Subcutaneous abdominal adipose tissue (tissue), 5 donors: ENCODE results near the gene SCAI.
"Not testable (repeated sequence)": the region's sequence is repeated elsewhere in the genome, so short reads cannot be mapped to it uniquely, and the experiment has no call there.

Source experiments
- H3K27ac ChIP-seq: one replicate; pipeline ENCODE4 v1.7.0; 2013; ENCODE audit warnings: low read depth, mild to moderate bottlenecking, inconsistent platforms, low read length, moderate library complexity
- H3K27me3 ChIP-seq, 5 donors: one replicate each; pipeline ENCODE4 v1.7.0; 2013; ENCODE audit warnings: low read length in 5 of 5, inconsistent platforms in 1 of 5; ENCODE audit not compliant: control insufficient read depth in 5 of 5, insufficient read depth in 4 of 5
- H3K36me3 ChIP-seq, 5 donors: one replicate each; pipeline ENCODE4 v1.7.0; 2013; ENCODE audit warnings: low read length in 5 of 5; ENCODE audit not compliant: control insufficient read depth in 5 of 5, insufficient read depth in 5 of 5
- H3K4me1 ChIP-seq, 5 donors: one replicate each; pipeline ENCODE4 v1.7.0; 2013; ENCODE audit warnings: low read length in 5 of 5, mild to moderate bottlenecking in 3 of 5, moderate library complexity in 1 of 5; ENCODE audit not compliant: control insufficient read depth in 5 of 5, insufficient read depth in 5 of 5
- H3K4me3 ChIP-seq, 5 donors: one replicate each; pipeline ENCODE4 v1.7.0; 2013; ENCODE audit warnings: low read length in 5 of 5, low read depth in 1 of 5
- H3K9ac ChIP-seq, 5 donors: one replicate each; pipeline ENCODE4 v1.7.0; 2013; ENCODE audit warnings: low read length in 5 of 5, mild to moderate bottlenecking in 4 of 5, moderate library complexity in 3 of 5
- H3K9me3 ChIP-seq, 5 donors: one replicate each; pipeline ENCODE4 v1.7.0; 2013; ENCODE audit warnings: low read length in 5 of 5; ENCODE audit not compliant: control insufficient read depth in 5 of 5
- donor health status: healthy.
- donor health status: healthy.
- donor health status: healthy.
- donor health status: healthy.
- donor health status: healthy.

The SCAI gene

DNA sequence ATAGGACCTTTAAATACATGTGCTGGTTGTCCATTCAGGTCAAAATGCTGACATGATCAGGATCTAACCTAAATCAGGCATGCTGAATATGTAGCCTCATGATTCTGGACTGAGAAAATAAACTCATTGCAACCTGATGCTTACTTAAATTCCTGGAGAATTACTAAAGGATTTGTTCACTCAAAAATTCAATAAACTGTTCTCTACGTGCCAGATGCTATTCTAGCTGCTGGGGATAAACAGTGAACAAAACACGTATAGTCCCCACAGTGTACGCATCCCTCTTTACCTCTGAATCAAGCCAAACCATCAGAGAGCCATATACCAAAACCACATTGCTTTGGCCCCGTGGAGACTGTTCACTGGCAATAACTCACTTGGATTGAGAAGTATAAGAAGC lies 6.1 kb downstream of the SCAI start:
- no peaks in the 10 kb centered on the region for H3K27me3 ChIP-seq
- H3K36me3 ChIP-seq = peaks cover 0 to 3% (median 0%) of the 10 kb centered on the region in 5 donors
- H3K4me1 ChIP-seq = peaks cover 0 to 12% (median 0%) of the 10 kb centered on the region in 5 donors
- no peak overlapping the region for H3K27ac ChIP-seq
- no peak overlapping the region for H3K4me3 ChIP-seq
- no peaks in the 10 kb centered on the region for H3K9me3 ChIP-seq
- no peak overlapping the region for H3K9ac ChIP-seq

- no peak overlapping the region for H3K27ac ChIP-seq
- no peaks in the 10 kb centered on the region for H3K9me3 ChIP-seq
- H3K9ac ChIP-seq = no peak overlapping the region
- H3K36me3 ChIP-seq = peaks cover 0 to 3% (median 0%) of the 10 kb centered on the region in 5 donors
- peaks cover 0 to 5% (median 1%) of the 10 kb centered on the region in 5 donors for H3K4me1 ChIP-seq
- no peak overlapping the region for H3K4me3 ChIP-seq
- no peaks in the 10 kb centered on the region for H3K27me3 ChIP-seq
Observed at GRCh38 chr9:125134976-125135375, 8.4 kb downstream of the SCAI start.

DNA sequence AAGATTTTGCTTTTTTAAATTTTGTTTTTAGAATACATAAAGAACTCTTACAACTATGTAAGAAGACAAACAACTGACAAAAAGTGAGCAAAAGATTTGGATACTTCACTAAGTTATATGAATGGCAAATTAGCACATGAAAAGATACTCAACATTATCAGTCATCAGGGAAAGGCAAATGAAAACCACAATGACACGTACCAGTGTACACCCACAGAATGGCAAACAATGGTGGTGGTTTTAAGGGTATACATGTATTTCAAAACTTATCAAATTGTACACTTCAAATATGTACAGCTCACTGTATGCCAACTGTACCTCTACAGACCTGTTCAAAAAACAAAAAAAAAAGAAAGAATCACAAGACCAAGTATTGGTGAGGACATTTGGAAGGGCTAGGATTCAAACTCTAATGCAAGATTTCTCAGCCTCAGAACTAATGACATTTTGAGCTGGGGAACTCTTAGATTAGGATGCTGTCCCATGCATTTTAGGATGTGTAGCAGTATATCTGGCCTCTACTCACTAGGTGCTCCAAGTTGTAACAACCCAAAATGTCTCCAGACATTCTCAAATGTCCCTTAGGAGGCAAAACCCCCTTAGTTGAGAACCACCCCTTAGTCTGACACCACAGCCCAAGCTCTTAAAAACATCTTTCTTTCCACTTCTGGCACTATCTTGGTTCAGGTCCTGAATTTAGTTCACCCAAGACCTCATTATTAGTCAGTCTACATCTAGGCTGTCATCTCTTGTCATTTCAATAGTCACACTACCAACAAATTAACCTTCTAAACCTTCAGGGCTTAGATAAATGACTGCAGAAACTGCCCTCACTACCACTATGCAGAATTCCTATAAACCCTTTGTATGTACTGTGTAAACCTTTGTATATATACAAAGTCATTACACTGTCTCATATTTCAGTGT lies 9.7 kb downstream of the SCAI start:
- H3K4me3 ChIP-seq = no peak overlapping the region
- H3K27ac ChIP-seq = no peak overlapping the region
- peaks cover 0 to 5% (median 1%) of the 10 kb centered on the region in 5 donors for H3K4me1 ChIP-seq
- no peak overlapping the region for H3K9ac ChIP-seq
- H3K9me3 ChIP-seq = no peaks in the 10 kb centered on the region
- H3K36me3 ChIP-seq = no peaks in the 10 kb centered on the region
- no peaks in the 10 kb centered on the region for H3K27me3 ChIP-seq

DNA sequence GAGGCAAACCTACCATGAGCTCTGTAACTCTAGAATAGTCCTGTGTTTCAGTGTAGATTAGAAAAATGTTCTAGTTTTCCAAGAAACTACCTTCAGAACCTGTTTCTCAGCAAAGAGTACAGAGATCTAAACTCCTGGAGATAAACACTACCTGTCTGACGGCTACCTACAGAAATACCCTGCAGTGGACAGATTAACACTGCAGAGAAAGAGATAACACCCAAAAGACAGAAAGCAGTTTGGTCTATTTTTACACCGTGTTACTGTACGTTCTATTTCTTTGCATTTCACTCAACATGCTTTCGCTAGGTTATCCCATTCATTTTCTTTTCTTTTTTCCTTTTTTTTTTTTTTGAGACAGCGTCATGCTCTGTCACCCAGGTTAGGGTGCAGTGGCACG lies 11.6 kb downstream of the SCAI start:
- Histone ChIP-seq H3K36me3 (no peaks in the 10 kb centered on the region), H3K4me3 (no peak overlapping the region), H3K9ac (no peak overlapping the region), H3K4me1 (peaks cover 0 to 8% (median 1%) of the 10 kb centered on the region in 5 donors), H3K27ac (no peak overlapping the region), H3K27me3 (no peaks in the 10 kb centered on the region), H3K9me3 (no peaks in the 10 kb centered on the region)

- Histone ChIP-seq H3K4me3 (no peak overlapping the region), H3K36me3 (no peaks in the 10 kb centered on the region), H3K9ac (no peak overlapping the region), H3K27ac (peak overlapping the region; percentile 39), H3K9me3 (no peaks in the 10 kb centered on the region), H3K4me1 (peaks cover 0 to 15% (median 7%) of the 10 kb centered on the region in 5 donors), H3K27me3 (no peaks in the 10 kb centered on the region)
Observed at GRCh38 chr9:125126019-125126746, 17.1 kb downstream of the SCAI start.

- no peak overlapping the region for H3K4me3 ChIP-seq
- H3K9ac ChIP-seq = no peak overlapping the region
- H3K9me3 ChIP-seq = no peaks in the 10 kb centered on the region
- H3K36me3 ChIP-seq = no peaks in the 10 kb centered on the region
- H3K27ac ChIP-seq = peak overlapping the region; percentile 37
- no peaks in the 10 kb centered on the region for H3K27me3 ChIP-seq
- peaks cover 0 to 15% (median 7%) of the 10 kb centered on the region in 5 donors for H3K4me1 ChIP-seq
Observed at GRCh38 chr9:125125523-125125922, 17.8 kb downstream of the SCAI start.

DNA sequence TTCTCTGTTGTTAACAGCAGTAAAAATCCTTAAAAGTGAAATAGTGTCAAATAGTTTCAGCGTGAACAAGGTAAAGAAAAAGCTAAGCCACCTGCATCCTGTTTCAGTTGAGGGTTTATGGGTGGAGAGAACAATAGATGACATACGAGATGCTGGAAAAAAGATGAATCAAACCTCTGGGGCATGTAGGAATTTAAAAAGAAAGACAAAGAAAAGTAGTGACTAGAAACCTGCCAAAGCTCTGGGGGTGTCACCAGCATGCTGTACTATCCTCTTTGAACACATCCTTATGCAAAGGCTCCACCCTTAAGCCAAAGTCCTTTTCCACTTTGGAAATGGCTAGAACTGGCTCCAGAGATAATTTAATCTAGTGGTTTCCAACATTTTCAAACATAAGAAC lies 22.2 kb downstream of the SCAI start:
- Histone ChIP-seq H3K9ac (no peak overlapping the region), H3K4me1 (peaks cover 0 to 9% (median 7%) of the 10 kb centered on the region in 5 donors), H3K27ac (no peak overlapping the region), H3K9me3 (no peaks in the 10 kb centered on the region), H3K27me3 (no peaks in the 10 kb centered on the region), H3K36me3 (no peaks in the 10 kb centered on the region), H3K4me3 (no peak overlapping the region)

GRCh38 chr9:125119643-125120286 lies 23.6 kb downstream of the SCAI start:
- Histone ChIP-seq H3K27ac (no peak overlapping the region), H3K4me1 (peaks cover 0 to 4% (median 0%) of the 10 kb centered on the region in 5 donors), H3K27me3 (no peaks in the 10 kb centered on the region), H3K36me3 (no peaks in the 10 kb centered on the region), H3K9me3 (no peaks in the 10 kb centered on the region), H3K4me3 (no peak overlapping the region), H3K9ac (peak overlapping the region in 1 of 5 donors; percentile 15)

DNA sequence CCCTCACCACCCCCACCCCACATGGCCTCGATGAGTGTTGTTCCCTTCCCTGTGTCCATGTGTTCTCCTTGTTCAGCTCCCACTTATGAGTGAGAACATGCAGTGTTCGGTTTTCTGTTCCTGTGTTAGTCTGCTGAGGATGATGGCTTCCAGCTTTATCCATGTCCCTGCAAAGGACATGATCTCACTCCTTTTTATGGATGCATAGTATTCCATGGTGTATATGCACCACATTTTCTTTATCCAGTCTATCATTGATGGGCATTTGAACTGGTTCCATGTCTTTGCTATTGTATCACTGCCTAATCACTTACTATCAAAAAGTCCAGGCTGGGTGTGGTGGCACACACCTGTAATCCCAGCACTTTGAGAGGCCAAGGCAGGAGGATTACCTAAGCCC lies 24.6 kb downstream of the SCAI start:
- not testable (repeated sequence) for H3K27me3 ChIP-seq, H3K4me3 ChIP-seq, H3K27ac ChIP-seq, H3K4me1 ChIP-seq, H3K9ac ChIP-seq, H3K36me3 ChIP-seq, H3K9me3 ChIP-seq

- H3K4me1 ChIP-seq, H3K9me3 ChIP-seq, H3K4me3 ChIP-seq, H3K9ac ChIP-seq, H3K27ac ChIP-seq, H3K27me3 ChIP-seq, H3K36me3 ChIP-seq: not testable (repeated sequence)
Observed at GRCh38 chr9:125114503-125114902, 28.8 kb downstream of the SCAI start.
